ENCODE measurements around the gene TBX10.
"Not testable (repeated sequence)": the region's sequence is repeated elsewhere in the genome, so short reads cannot be mapped to it uniquely, and the experiment has no call there.

The TBX10 gene

GRCh38 chr11:67594480-67594879 lies 45.1 kb downstream of the TBX10 start:
- Histone ChIP-seq H3K36me3 (ENCODE audit: insufficient read depth, low read length) (no peaks in the 10 kb centered on the region), H3K27ac (ENCODE audit: low read depth, low read length) (no peak overlapping the region), H3K4me1 (ENCODE audit: insufficient read depth, low read length) (no peaks in the 10 kb centered on the region), H3K9ac (ENCODE audit: low read length) (no peak overlapping the region), H3K9me3 (ENCODE audit: low read length) (no peaks in the 10 kb centered on the region), H3K27me3 (ENCODE audit: control insufficient read depth in 1 of 2, insufficient read depth in 2 of 2, low read length in 2 of 2) (no peaks in the 10 kb centered on the region), H3K4me3 (ENCODE audit: low read depth in 1 of 2, low read length in 2 of 2) (no peak overlapping the region)

DNA sequence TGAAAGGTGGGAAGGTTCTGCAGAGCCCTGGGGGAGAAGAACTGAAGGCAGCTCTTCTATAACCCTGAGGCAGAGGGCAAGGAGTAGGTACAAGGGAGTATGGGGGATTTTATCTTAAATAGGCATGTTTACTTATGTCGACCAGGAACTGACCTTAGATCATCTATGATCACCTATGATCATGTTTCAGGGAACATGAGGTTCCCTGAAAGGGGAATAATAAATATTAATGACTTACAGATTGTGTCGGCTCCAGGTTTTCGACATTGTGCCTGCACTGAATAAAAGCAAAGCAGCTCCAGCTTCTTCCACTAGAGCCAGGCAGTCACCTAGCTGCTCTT lies 46.0 kb downstream of the TBX10 start:
- H3K9me3 ChIP-seq (ENCODE audit: low read length): no peaks in the 10 kb centered on the region
- no peaks in the 10 kb centered on the region for H3K4me1 ChIP-seq (ENCODE audit: insufficient read depth, low read length)
- H3K4me3 ChIP-seq (ENCODE audit: low read depth in 1 of 2, low read length in 2 of 2): no peak overlapping the region
- H3K9ac ChIP-seq (ENCODE audit: low read length): no peak overlapping the region
- H3K36me3 ChIP-seq (ENCODE audit: insufficient read depth, low read length): no peaks in the 10 kb centered on the region
- H3K27ac ChIP-seq (ENCODE audit: low read depth, low read length): no peak overlapping the region
- no peaks in the 10 kb centered on the region for H3K27me3 ChIP-seq (ENCODE audit: control insufficient read depth in 1 of 2, insufficient read depth in 2 of 2, low read length in 2 of 2)

- H3K4me3 ChIP-seq (ENCODE audit: low read depth in 1 of 2, low read length in 2 of 2): no peak overlapping the region
- no peak overlapping the region for H3K9ac ChIP-seq (ENCODE audit: low read length)
- H3K27ac ChIP-seq (ENCODE audit: low read depth, low read length): no peak overlapping the region
- no peaks in the 10 kb centered on the region for H3K27me3 ChIP-seq (ENCODE audit: control insufficient read depth in 1 of 2, insufficient read depth in 2 of 2, low read length in 2 of 2)
- H3K9me3 ChIP-seq (ENCODE audit: low read length): no peaks in the 10 kb centered on the region
- no peaks in the 10 kb centered on the region for H3K4me1 ChIP-seq (ENCODE audit: insufficient read depth, low read length)
- no peaks in the 10 kb centered on the region for H3K36me3 ChIP-seq (ENCODE audit: insufficient read depth, low read length)
Measured at GRCh38 chr11:67592880-67593564, 46.5 kb downstream of the TBX10 start.

DNA sequence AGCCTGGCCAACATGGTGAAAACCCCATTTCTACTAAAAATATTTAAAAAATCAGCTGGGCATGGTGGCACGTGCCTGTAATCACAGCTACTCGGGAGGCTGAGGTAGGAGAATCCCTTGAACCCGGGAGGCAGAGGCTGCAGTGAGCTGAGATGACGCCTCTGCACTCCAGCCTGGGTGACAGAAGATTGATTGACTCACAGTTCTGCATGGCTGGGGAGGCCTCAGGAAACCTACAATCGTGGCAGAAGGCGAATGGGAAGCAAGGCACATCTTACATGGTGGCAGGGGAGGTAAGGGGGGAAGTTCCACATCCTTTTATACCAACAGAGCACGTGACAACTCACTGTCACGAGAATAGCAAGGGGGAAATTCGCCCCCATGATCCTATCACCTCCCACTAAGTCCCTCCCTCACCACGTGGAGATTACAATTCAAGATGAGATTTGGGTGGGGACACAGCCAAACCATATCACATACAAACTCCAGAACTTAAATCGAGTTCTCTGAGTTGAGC lies 50.6 kb downstream of the TBX10 start:
- H3K27me3 ChIP-seq (ENCODE audit: control insufficient read depth in 1 of 2, insufficient read depth in 2 of 2, low read length in 2 of 2); H3K36me3 ChIP-seq (ENCODE audit: insufficient read depth, low read length); H3K27ac ChIP-seq (ENCODE audit: low read depth, low read length); H3K9me3 ChIP-seq (ENCODE audit: low read length); H3K9ac ChIP-seq (ENCODE audit: low read length); H3K4me3 ChIP-seq (ENCODE audit: low read depth in 1 of 2, low read length in 2 of 2): not testable (repeated sequence)
- peaks cover 12% of the 10 kb centered on the region for H3K4me1 ChIP-seq (ENCODE audit: insufficient read depth, low read length)

- Histone ChIP-seq H3K4me3 (ENCODE audit: low read depth in 1 of 2, low read length in 2 of 2) (no peak overlapping the region), H3K4me1 (ENCODE audit: insufficient read depth, low read length) (peaks cover 12% of the 10 kb centered on the region), H3K36me3 (ENCODE audit: insufficient read depth, low read length) (no peaks in the 10 kb centered on the region), H3K9ac (ENCODE audit: low read length) (no peak overlapping the region), H3K9me3 (ENCODE audit: low read length) (no peaks in the 10 kb centered on the region), H3K27me3 (ENCODE audit: control insufficient read depth in 1 of 2, insufficient read depth in 2 of 2, low read length in 2 of 2) (no peaks in the 10 kb centered on the region), H3K27ac (ENCODE audit: low read depth, low read length) (no peak overlapping the region)
Measured at GRCh38 chr11:67588136-67588503, 51.4 kb downstream of the TBX10 start.

GRCh38 chr11:67586568-67587250 lies 52.9 kb downstream of the TBX10 start:
- Histone ChIP-seq H3K9me3 (ENCODE audit: low read length) (no peaks in the 10 kb centered on the region), H3K27ac (ENCODE audit: low read depth, low read length) (no peak overlapping the region), H3K9ac (ENCODE audit: low read length) (no peak overlapping the region), H3K27me3 (ENCODE audit: control insufficient read depth in 1 of 2, insufficient read depth in 2 of 2, low read length in 2 of 2) (no peaks in the 10 kb centered on the region), H3K4me1 (ENCODE audit: insufficient read depth, low read length) (peaks cover 12% of the 10 kb centered on the region), H3K4me3 (ENCODE audit: low read depth in 1 of 2, low read length in 2 of 2) (no peak overlapping the region), H3K36me3 (ENCODE audit: insufficient read depth, low read length) (no peaks in the 10 kb centered on the region)

- no peaks in the 10 kb centered on the region for H3K9me3 ChIP-seq (ENCODE audit: low read length)
- no peak overlapping the region for H3K4me3 ChIP-seq (ENCODE audit: low read depth in 1 of 2, low read length in 2 of 2)
- no peaks in the 10 kb centered on the region for H3K27me3 ChIP-seq (ENCODE audit: control insufficient read depth in 1 of 2, insufficient read depth in 2 of 2, low read length in 2 of 2)
- peaks cover 12% of the 10 kb centered on the region for H3K4me1 ChIP-seq (ENCODE audit: insufficient read depth, low read length)
- H3K36me3 ChIP-seq (ENCODE audit: insufficient read depth, low read length): no peaks in the 10 kb centered on the region
- no peak overlapping the region for H3K9ac ChIP-seq (ENCODE audit: low read length)
- no peak overlapping the region for H3K27ac ChIP-seq (ENCODE audit: low read depth, low read length)
Measured at GRCh38 chr11:67585911-67586310, 53.7 kb downstream of the TBX10 start.

GRCh38 chr11:67584881-67585873 lies 54.4 kb downstream of the TBX10 start:
- Histone ChIP-seq H3K9ac (ENCODE audit: low read length) (peak overlapping the region; percentile 58), H3K9me3 (ENCODE audit: low read length) (no peaks in the 10 kb centered on the region), H3K4me1 (ENCODE audit: insufficient read depth, low read length) (peaks cover 12% of the 10 kb centered on the region), H3K27me3 (ENCODE audit: control insufficient read depth in 1 of 2, insufficient read depth in 2 of 2, low read length in 2 of 2) (no peaks in the 10 kb centered on the region), H3K4me3 (ENCODE audit: low read depth in 1 of 2, low read length in 2 of 2) (peak overlapping the region; percentile 73 to 78), H3K27ac (ENCODE audit: low read depth, low read length) (peak overlapping the region; percentile 95), H3K36me3 (ENCODE audit: insufficient read depth, low read length) (no peaks in the 10 kb centered on the region)

DNA sequence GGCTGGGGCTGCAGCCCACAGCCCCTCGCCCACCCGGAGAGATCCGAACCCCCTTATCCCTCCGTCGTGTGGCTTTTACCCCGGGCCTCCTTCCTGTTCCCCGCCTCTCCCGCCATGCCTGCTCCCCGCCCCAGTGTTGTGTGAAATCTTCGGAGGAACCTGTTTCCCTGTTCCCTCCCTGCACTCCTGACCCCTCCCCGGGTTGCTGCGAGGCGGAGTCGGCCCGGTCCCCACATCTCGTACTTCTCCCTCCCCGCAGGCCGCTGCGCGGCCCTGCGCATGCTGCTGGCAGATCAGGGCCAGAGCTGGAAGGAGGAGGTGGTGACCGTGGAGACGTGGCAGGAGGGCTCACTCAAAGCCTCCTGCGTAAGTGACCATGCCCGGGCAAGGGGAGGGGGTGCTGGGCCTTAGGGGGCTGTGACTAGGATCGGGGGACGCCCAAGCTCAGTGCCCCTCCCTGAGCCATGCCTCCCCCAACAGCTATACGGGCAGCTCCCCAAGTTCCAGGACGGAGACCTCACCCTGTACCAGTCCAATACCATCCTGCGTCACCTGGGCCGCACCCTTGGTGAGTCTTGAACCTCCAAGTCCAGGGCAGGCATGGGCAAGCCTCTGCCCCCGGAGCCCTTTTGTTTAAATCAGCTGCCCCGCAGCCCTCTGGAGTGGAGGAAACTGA lies 55.2 kb downstream of the TBX10 start:
- no peaks in the 10 kb centered on the region for H3K36me3 ChIP-seq (ENCODE audit: insufficient read depth, low read length)
- no peaks in the 10 kb centered on the region for H3K9me3 ChIP-seq (ENCODE audit: low read length)
- H3K27me3 ChIP-seq (ENCODE audit: control insufficient read depth in 1 of 2, insufficient read depth in 2 of 2, low read length in 2 of 2): no peaks in the 10 kb centered on the region
- peak overlapping the region; percentile 95 for H3K27ac ChIP-seq (ENCODE audit: low read depth, low read length)
- peak overlapping the region; percentile 73 to 78 for H3K4me3 ChIP-seq (ENCODE audit: low read depth in 1 of 2, low read length in 2 of 2)
- peaks cover 12% of the 10 kb centered on the region for H3K4me1 ChIP-seq (ENCODE audit: insufficient read depth, low read length)
- peak overlapping the region; percentile 58 for H3K9ac ChIP-seq (ENCODE audit: low read length)

GRCh38 chr11:67583247-67584204 lies 56.0 kb downstream of the TBX10 start, which contains the start of gene GSTP1:
TSS of gene GSTP1 (plus strand) at chr11:67583812. CDS start at chr11:67583844, 32 bp downstream.
- peak within 1 kb of the TSS; percentile 95 for H3K27ac ChIP-seq (ENCODE audit: low read depth, low read length)
- peaks cover 12% of the 10 kb centered on the region for H3K4me1 ChIP-seq (ENCODE audit: insufficient read depth, low read length)
- no peaks in the 10 kb centered on the region for H3K9me3 ChIP-seq (ENCODE audit: low read length)
- peak within 1 kb of the TSS; percentile 58 for H3K9ac ChIP-seq (ENCODE audit: low read length)
- no peaks in the 10 kb centered on the region for H3K36me3 ChIP-seq (ENCODE audit: insufficient read depth, low read length)
- H3K4me3 ChIP-seq (ENCODE audit: low read depth in 1 of 2, low read length in 2 of 2): peak within 1 kb of the TSS; percentile 73 to 78
- H3K27me3 ChIP-seq (ENCODE audit: control insufficient read depth in 1 of 2, insufficient read depth in 2 of 2, low read length in 2 of 2): no peaks in the 10 kb centered on the region

Measured in muscle layer of colon (tissue), 2 donors.